GM03348 (cell line): Measurements from ENCODE around the gene RIC8A.
"Not testable (repeated sequence)": the region's sequence is repeated elsewhere in the genome, so short reads cannot be mapped to it uniquely, and the experiment has no call there.

Experiments used
- DNase-seq: peaks from one replicate; pipeline ENCODE4 v3.0.0; 2012; ENCODE audit warnings: low spot score

The RIC8A gene

DNA sequence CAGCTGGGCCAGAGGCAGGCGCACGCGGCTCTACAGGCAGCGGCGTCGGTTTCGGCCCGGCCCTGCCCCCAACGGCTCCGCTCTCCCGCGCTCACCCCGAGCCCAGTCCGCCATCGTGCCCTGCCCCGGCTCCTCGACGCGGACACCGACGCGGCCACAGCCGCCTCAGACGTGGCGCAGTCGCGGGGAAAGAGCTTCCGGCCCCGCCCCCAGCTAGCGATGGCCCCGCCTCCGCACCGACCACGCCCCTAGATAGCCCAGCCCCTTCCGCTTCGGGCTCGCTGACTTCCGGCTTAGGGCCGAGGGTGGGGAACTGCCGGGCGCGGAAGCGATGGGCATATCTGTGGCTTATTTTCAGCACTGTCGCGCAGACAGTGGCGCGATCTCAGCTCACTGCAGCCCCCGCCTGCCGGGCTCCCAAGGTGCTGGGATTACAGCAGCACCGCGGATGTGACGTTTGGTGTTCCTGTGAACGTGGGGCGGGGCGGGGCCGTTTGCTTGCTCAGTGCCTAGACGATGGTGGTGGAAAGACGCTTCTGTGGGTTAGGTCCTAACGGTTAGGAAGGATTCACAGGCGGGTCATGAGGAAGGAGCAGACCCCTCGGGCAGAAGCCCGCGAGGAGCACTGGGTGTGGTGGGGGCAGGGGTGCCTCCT lies at the start of gene RIC8A, which contains the start of gene BET1L:
Gene RIC8A, plus strand, starts transcription at position 501 of the 655 bp plus-strand sequence. CDS start 1,147 bp downstream, outside the sequence.
Gene BET1L, minus strand, starts transcription at position 192 of the 655 bp plus-strand sequence. Its CDS starts 78 bp downstream, at position 114.
- peak; percentile 98 for DNase-seq

DNA sequence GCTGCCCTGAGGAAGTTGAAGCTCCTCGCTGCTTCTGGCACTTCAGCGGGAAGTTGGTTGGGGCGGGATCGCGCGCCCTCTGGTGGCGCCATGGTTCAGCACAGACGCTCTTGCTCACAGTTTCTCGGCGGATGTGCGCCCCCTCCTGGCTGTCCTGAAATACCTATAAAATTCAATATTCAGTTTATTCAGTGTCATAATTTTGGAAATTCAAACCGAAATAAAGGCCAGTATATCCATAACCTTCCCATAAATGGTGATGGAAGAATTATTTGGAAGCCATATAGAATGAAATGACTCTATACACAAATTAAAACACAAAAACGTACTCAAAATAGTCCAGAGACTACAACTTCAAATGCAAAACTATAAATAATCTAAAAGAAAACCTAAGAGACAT lies 27.3 kb upstream of the RIC8A start:
- DNase-seq, result not testable (repeated sequence)

GRCh38 chr11:189200-189783 lies 18.2 kb upstream of the RIC8A start:
- not testable (repeated sequence) for DNase-seq

GRCh38 chr11:189843-190311 lies 17.6 kb upstream of the RIC8A start:
- not testable (repeated sequence) for DNase-seq

DNA sequence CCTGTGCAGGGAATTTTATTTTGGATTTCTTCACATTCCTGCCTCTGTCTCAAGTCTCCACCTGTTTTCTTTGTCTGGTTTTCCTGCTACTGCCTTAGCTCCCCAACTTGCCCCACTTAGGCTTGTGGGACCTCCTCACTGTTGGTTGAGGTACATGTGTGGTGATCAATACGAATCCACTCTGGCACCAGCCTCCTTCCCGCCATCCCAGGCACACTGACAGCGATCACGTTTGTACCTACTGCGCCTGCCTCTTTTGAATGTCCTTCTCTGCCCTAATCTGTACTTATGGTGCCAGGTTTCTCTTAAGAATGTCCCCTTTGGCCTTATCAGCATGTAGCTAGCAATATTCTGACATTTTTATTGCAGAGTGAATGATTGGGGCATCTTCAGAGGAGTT lies 17.0 kb upstream of the RIC8A start:
- not testable (repeated sequence) for DNase-seq

- DNase-seq, result not testable (repeated sequence)
Measured at GRCh38 chr11:191490-192478, 15.7 kb upstream of the RIC8A start.

DNA sequence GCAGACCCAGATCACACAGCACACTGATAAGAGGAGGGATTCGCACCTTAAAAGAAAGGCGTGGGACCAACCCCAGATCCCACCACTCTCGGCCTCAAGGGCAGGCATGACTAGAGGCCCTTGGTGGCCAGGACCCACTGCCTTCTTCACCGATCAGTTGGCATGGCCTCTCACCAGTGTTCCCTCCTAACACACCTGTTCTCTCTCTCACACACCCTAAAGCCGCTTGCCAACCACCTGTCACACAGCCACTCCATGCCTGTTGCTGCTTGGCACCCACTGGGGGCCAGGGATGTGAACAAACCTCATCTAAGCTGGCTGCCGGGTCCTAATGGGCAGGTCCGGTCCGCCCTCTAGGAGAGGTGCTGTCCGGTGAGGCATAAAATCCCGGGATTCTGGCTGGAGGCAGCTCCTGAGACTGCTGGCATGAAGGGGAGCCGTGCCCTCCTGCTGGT lies 14.8 kb upstream of the RIC8A start, which contains the start of gene SCGB1C1:
Gene SCGB1C1, plus strand, starts transcription at position 405 of the 455 bp plus-strand sequence. Its CDS starts 22 bp downstream, at position 427.
- not testable (repeated sequence) for DNase-seq

DNA sequence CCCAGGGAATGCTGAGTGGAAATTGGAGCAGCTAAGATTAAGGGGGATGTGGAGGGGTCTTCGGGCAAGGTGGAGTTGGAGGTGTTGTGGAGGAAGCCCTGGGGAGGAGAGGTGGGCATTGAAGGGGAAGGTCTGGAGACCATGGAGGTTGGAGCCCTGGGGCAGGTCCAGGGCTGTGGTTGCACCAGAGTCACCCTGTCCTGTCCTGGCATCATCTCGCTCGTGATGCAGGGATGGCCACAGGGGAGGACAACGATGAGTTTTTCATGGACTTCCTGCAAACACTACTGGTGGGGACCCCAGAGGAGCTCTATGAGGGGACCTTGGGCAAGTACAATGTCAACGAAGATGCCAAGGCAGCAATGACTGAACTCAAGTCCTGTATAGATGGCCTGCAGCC lies 14.0 kb upstream of the RIC8A start:
- not testable (repeated sequence) for DNase-seq

- DNase-seq, result no peak
Measured at GRCh38 chr11:196786-197731, 10.4 kb upstream of the RIC8A start.

- DNase-seq, result no peak
Measured at GRCh38 chr11:197741-198235, 9.7 kb upstream of the RIC8A start.

DNA sequence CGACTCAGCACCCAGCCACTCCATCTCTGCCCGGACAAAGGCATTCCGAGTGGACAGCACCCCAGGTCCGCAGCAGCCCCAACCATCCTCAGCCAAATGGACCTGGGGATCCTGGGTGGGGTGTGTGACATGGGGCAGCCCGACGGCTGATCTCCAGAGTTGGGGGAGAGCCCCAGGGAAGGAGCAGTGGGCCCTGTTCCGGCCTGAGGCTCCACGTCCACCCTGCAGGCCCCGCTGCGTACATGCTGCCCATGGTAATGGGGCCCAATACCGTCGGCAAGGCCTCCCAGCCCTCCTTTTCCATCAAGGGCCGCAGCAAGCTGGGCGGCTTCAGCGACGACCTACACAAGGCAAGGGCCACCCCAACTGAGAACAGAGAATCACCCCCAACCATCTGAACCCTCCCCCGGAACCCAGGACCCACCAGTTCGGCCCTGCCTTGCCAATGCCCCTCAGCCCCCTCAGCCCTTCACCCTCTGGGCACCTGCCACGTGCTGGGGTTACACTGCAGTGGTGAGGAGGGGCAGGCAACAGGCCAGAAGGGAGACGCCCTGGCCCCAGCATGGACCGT lies 9.2 kb upstream of the RIC8A start:
- DNase-seq, result no peak

GRCh38 chr11:199004-199581 lies 8.4 kb upstream of the RIC8A start:
- no peak for DNase-seq

DNA sequence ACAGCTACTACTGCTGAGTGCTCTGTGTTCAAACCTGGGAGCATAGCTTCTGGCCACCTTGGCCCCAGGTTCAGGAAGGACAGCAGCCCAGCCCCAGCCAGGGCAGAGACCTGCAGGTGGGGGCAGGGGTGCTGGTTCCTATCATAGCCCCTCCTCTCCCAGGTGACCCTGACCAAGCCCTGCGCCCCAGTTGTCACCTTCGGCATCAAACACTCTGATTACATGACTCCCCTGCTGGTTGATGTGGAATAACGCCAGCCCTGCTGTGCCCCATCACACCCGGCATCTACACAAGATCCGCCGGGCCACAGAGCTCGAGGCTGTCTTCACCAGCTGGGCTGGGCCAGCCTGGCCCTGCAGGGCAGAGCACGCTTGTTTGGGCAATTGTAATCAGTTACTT lies 7.7 kb upstream of the RIC8A start:
- DNase-seq, result no peak

GRCh38 chr11:200224-201003 lies 7.1 kb upstream of the RIC8A start:
- no peak for DNase-seq

DNA sequence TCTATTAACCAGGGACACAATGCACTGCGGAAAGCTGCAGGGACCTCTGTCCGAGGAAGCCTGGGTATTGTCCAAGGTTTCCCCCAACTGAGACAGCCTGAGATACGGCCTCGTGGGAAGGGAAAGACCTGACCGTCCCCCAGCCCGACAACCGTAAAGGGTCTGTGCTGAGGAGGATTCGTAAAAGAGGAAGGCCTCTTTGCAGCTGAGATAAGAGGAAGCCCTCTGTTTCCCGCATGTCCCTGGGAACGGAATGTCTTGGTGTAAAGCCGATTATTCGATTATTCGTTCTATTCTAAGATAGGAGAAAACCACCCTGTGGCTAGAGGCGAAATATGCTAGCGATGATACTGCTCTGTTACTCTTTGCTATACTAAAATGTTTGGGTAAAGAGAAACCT lies 5.5 kb upstream of the RIC8A start:
- DNase-seq, result no peak

DNA sequence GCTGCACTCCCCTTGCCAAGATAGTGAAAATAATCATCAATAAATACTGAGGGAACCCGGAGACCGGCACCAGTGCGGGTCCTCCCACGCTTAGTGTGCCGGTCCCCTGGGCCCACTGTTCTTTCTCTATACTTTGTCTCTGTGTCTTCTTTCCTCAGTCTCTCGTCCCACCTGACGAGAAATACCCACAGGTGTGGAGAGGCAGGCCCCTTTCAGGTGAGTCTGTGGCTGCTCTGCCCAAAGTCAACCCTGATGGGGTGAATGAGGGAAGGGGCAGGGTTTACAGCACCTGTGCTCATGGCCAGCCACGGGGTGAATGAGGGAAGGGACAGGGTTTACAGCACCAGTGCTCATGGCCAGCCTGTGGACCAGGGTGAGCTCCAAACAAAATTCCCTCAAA lies 5.0 kb upstream of the RIC8A start:
- DNase-seq, result no peak

GRCh38 chr11:203056-203944 lies 4.2 kb upstream of the RIC8A start:
- DNase-seq, result no peak

GRCh38 chr11:203945-204586 lies 3.4 kb upstream of the RIC8A start:
- DNase-seq, result no peak
